Fibroblast of skin of left biceps (primary cell): Measurements from ENCODE around the gene WNT9B.
"Not testable (repeated sequence)": the region's sequence is repeated elsewhere in the genome, so short reads cannot be mapped to it uniquely, and the experiment has no call there.

Experiments
- DNase-seq, 2 experiments: peaks; one replicate each; pipeline ENCODE4 v3.0.0-alpha.2; 2013; ENCODE audit warnings: low read depth in 2 of 2

The WNT9B gene

DNA sequence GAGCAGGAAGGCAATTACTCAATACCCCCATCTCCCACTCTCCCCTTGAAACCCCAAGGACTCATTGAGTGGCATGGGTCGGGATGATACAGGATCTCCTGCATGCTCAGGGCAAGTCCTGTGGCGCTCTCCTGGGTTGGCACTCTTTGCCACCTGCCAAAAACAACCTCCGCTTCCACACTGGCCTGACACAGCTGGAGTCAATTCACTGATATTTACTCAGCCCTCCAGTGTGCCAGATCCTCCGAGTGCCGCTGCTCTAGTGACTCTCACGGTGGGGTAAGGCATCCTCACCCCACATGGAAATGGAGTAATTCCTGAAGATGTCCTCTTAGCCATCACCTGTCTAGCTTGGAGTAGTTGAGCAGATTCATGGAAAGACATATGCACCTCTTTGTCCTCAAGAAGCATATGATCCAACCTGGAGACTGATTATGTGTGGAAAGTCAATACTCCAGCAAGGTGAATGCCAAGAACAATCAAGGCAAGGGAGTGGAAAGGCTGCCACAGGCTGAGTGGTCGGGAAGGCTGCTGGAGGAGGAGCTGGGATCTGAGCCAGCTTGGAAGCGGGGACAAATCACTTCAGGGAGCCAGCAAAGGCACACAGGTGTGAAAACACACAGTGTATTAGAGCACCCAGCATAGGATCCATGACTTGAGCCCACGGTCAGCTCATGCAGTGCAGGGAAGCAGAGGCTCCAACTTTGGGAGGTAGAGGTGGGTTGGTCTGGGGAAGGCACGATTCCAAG lies 59.0 kb downstream of the WNT9B start:
- no peak for DNase-seq

DNA sequence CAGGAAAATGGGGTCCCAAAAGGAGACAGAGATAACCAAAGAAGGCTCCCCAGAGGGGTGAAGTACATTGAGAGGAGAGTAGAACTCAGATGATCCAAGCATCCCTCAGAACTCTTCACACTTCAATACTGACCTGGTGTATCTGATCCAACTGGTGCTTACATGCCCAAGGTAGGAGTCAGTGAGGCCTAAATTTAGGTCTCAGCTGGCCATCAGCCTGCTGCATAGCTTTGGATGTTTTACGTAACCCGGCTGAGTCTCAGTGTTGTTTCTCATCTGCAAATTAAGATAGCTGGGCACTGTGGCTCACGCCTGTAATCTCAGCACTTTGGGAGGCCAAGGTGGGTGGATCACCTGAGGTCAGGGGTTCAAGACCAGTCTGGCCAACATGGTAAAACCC lies 59.9 kb downstream of the WNT9B start:
- no peak for DNase-seq

- no peak for DNase-seq
Observed at GRCh38 chr17:46915596-46915995, 64.2 kb downstream of the WNT9B start.

GRCh38 chr17:46916211-46916610 lies 64.8 kb downstream of the WNT9B start:
- DNase-seq: no peak

DNA sequence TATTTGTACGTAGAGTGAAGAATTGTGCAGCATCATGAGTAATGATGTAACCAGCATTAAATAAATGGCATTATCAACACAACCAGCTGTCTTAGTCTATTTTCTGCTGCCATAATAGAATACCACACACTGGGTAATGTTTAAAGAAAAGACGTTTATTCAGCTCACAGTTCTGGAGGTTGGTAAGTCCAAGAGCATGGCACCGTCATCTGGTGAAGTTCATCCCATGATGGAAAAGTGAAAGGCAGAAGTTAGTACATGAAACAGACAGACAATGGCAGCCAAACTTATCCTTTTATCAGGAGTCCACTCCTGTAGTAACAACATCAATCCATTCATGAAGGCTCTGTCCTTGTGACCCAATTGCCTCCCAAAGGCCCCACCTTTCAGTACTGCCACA lies 65.2 kb downstream of the WNT9B start:
- no peak for DNase-seq

DNA sequence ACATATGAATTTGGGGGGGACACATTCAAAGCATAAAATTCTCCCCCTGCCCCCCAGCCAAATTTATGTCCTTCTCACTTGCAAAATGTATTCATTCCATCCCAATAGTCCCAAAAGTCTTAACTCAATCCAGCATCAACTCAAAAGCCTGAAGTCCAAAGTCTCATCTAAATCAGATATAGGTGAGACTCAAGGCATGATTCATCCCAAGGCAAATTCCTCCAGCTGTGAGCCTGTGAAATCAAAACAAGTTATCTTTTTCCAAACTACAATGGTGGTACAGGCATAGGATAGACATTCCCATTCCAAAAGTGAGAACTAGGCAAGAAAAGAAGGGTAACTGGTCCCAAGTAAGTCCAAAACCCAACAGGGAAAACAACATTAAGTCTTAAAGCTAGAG lies 65.7 kb downstream of the WNT9B start:
- no peak for DNase-seq

DNA sequence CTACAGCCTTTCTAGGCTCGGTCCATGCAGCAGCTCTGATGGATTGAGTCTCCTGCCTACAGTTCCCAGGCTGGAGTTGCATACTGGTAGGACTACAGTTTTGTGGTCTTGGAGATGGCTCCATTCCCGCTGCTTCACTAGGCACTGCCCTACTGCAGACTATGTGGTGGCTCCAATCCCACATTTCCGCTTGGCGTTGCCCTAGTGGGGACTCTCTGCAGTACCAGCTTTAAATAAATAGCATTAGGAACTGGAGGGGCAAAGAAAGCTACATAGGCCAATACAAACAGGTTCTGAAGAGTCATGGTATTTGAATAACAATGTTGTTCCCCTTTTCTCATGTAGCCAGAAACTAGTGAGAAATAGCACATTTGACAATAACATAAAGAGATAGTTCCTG lies 66.1 kb downstream of the WNT9B start:
- DNase-seq: no peak

GRCh38 chr17:46921962-46922361 lies 70.6 kb downstream of the WNT9B start:
- not testable (repeated sequence) for DNase-seq

- DNase-seq: no peak
Observed at GRCh38 chr17:46922487-46922803, 71.1 kb downstream of the WNT9B start.

DNA sequence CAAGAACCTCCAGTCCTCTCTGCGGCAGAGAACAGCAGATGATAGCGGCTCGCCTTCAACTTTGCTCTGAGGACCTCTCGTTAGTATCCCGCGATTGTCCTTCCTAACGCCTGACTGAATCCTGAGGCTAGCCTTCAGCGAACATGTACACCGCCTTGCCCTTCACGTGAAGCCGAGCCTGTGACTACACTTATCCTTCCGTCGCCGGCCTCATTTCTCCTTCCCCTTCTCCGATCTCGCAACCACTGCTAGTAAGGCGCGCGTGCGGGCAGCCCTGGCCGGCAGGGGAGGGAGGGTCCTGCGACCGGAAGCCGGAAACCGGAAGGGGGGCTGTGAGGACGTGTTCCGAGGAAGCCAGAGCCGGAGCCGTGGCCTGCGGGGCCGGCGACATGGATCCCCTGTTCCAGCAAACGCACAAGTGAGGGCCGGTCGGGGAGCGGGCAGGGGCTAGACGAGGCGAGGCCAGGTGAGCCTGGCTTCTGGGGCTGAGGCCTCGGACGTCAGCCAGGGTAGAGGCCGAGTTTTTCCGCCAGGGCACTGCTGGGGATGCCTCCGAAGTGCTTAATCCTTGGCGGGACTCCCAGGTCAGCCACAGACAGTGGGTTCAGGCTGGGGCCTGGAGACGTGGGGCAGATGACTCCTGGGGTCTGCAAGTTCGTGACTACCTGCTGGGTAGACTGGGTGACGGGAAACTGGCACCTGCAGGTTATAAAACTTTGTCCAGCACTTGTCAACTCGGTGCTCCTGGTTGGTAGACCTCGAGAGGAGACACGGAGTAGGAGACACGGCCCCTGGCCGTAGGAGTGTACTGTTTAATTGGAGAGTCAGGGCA lies 71.6 kb downstream of the WNT9B start, which contains the start of gene GOSR2:
TSS of gene GOSR2 (plus strand) at position 357 of the 832 bp plus-strand sequence. CDS start at position 390, 33 bp downstream.
- DNase-seq: peak; percentile 70 to 72

GRCh38 chr17:46925185-46925868 lies 73.9 kb downstream of the WNT9B start:
- DNase-seq: no peak

DNA sequence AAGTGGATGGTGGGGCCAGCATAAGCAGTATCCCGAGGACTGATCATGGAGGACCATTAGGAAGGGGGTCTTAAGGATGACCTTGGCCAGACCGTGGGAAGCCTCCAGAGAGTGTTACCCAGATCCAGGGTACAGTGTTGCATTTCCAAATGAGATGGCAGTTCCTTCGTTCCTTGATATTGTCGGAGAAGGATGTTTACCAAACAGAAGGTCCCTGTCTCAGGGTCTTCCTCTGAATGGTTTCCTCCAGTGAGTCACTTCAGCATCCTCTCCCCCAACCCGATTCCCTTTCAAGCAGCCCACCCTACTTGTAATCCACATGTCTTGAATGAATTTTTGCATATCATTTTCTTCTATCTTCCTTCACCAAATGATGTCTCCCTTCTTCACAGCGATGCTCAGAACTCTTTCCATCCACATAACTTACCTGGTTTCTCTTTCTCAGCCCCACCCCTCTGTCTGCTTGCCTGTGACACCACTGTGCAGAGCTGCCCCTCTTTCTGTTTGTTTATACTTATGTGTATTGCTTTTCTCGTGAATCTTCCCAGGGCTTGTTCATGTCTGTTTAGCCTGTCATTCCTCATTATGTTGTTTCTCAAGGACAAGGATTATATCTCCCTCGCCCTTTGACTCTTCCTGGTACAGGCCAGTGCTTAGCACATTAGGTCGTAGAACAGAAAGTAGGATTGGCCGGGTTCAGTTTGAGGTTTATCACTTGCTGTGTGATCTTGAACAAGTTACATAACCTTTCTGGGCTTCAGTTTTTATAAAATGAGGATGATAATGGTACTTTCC lies 77.3 kb downstream of the WNT9B start:
- DNase-seq: no peak

GRCh38 chr17:46929413-46929812 lies 78.0 kb downstream of the WNT9B start:
- DNase-seq: no peak

GRCh38 chr17:46930051-46930450 lies 78.7 kb downstream of the WNT9B start:
- no peak for DNase-seq

- DNase-seq: no peak
Observed at GRCh38 chr17:46931596-46931995, 80.2 kb downstream of the WNT9B start.

- no peak for DNase-seq
Observed at GRCh38 chr17:46935658-46936266, 84.4 kb downstream of the WNT9B start.
